OCI-LY7 (cell line): ENCODE data around the gene UQCRHL. TPM values are rescaled to one million over a fixed set of nuclear protein-coding genes. Genes with fewer than 3 reads are reported as not detected.

Experiments used
- BruUV-seq: library from RNA; stranded (reverse); fragments of 400-500 nt; replicated peaks from 2 replicates; lab custom pipeline; 2021; lab: Mats Ljungman, UMichigan
- CTCF ChIA-PET: fragments of 300-600 bp; sonication (Branson Sonifier 250); formaldehyde crosslinking; loops from one replicate; lab custom pipeline; 2022; ENCODE audit warnings: antibody characterized with exemption; ENCODE audit not compliant: unreplicated experiment; lab: Charles Lee
- POLR2A ChIA-PET: fragments of 300-600 bp; sonication (Branson Sonifier 250); formaldehyde crosslinking; loops from one replicate; lab custom pipeline; 2022; ENCODE audit warnings: antibody characterized with exemption; lab: Charles Lee
- DNase-seq: peaks from one replicate; pipeline ENCODE4 v3.0.0-alpha.2; 2015; ENCODE audit warnings: low spot score
- H2AFZ ChIP-seq: fragments of 200-600 bp; sonication (generic), shearing (Covaris generic); 2 replicates; pipeline ENCODE4 v1.6.1; 2014; ENCODE audit warnings: mild to moderate bottlenecking, antibody characterized with exemption, low read length, moderate library complexity
- H3K27ac ChIP-seq: fragments of 200-600 bp; sonication (generic); 2 replicates; pipeline ENCODE4 v1.5.1; 2014; ENCODE audit warnings: mixed run types, low read depth, mild to moderate bottlenecking, moderate library complexity, low read length, inconsistent platforms; ENCODE audit not compliant: poor library complexity, severe bottlenecking
- H3K36me3 ChIP-seq: fragments of 200-600 bp; sonication (generic); 2 replicates; pipeline ENCODE4 v1.6.1; 2014; ENCODE audit warnings: mild to moderate bottlenecking, antibody characterized with exemption, low read length, moderate library complexity, mixed read lengths; ENCODE audit not compliant: insufficient read depth
- H3K4me1 ChIP-seq: fragments of 200-600 bp; sonication (generic); 2 replicates; pipeline ENCODE4 v1.5.1; 2014; ENCODE audit warnings: mild to moderate bottlenecking, low read length; ENCODE audit not compliant: insufficient read depth, poor library complexity, severe bottlenecking
- H3K4me2 ChIP-seq: fragments of 200-600 bp; sonication (generic); 2 replicates; pipeline ENCODE4 v1.6.1; 2014; ENCODE audit warnings: mild to moderate bottlenecking, low read length
- H3K4me3 ChIP-seq: fragments of 200-600 bp; sonication (generic); 2 replicates; pipeline ENCODE4 v1.5.1; 2014; ENCODE audit warnings: mild to moderate bottlenecking, low read depth, low read length; ENCODE audit not compliant: poor library complexity, severe bottlenecking
- H3K79me2 ChIP-seq: fragments of 200-600 bp; sonication (generic); 2 replicates; pipeline ENCODE4 v1.6.1; 2016; ENCODE audit warnings: low read depth, mild to moderate bottlenecking, low read length, moderate library complexity, mixed read lengths; ENCODE audit not compliant: insufficient read depth
- H3K9me2 ChIP-seq: fragments of 200-600 bp; sonication (generic); 2 replicates; pipeline ENCODE4 v1.6.1; 2016; ENCODE audit warnings: mild to moderate bottlenecking, low read length, mixed read lengths; ENCODE audit not compliant: insufficient read depth
- H3K9me3 ChIP-seq: fragments of 200-600 bp; sonication (generic); 2 replicates; pipeline ENCODE4 v1.6.1; 2014; ENCODE audit warnings: mild to moderate bottlenecking, mixed run types, low read length, mixed read lengths
- H4K20me1 ChIP-seq: fragments of 200-600 bp; sonication (generic); 2 replicates; pipeline ENCODE4 v1.6.1; 2014; ENCODE audit warnings: mild to moderate bottlenecking, antibody characterized with exemption, low read length, moderate library complexity, mixed read lengths; ENCODE audit not compliant: insufficient read depth
- EZH2phosphoT487 ChIP-seq: fragments of 200-600 bp; sonication (generic); IDR thresholded peaks from 2 replicates; pipeline ENCODE4 v1.6.1; 2018; ENCODE audit warnings: low read depth, borderline replicate concordance, mild to moderate bottlenecking, mixed run types, antibody characterized with exemption, low read length, moderate library complexity, mixed read lengths
- intact Hi-C: fragments of 100-400 bp; cut with micrococcal nuclease; formaldehyde crosslinking; loops from one replicate; pipeline ENCODE4 v1.10.0; 2022; ENCODE audit not compliant: unreplicated experiment
- total RNA-seq, 2 experiments: library from RNA; depleted of rRNA in 1 of 2; stranded (reverse); fragments of >200 nt in 1 of 2; shearing (Covaris generic) in 1 of 2; gene quantifications; 2 replicates each; pipeline ENCODE4 v1.2.3, GENCODE V29; 2014 to 2022
- TF ChIP-seq, protein P1 (sequence below): fragments of 200-600 bp; sonication (generic); conservative IDR thresholded peaks from 2 replicates; pipeline ENCODE4 v1.5.1; 2014; ENCODE audit warnings: mild to moderate bottlenecking, antibody characterized with exemption, low read length, moderate library complexity, mixed read lengths

The UQCRHL gene
- total RNA-seq, 2 experiments from 2014 or later, result 2.4 to 12.4 TPM

DNA sequence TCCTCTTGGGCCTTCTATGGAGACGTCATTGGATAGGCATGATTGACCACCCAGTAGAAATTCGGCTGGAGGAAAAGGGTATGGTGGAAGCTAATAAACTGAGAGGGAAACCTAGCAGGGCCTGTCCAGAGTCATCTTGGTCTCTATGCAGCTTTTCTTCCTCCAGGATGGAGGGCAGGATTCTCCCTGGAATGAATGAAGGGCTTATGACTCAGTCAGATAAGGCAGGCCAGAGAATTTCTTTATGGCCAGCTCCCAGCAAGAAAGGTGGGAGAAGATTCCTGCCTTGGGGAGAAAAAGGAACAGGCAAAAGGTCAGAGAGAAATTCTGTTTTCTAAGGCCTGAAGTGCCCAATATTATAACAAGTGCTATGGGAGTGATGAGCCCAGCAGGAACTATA lies 31.7 kb downstream of the UQCRHL start:
- H3K27ac ChIP-seq, result no peak overlapping the region
- no TSS peak for BruUV-seq
- no peak overlapping the region for H3K4me2 ChIP-seq
- H3K9me3 ChIP-seq, result no peaks in the 10 kb centered on the region
- CTCF ChIA-PET, result no interaction called here
- H3K79me2 ChIP-seq, result no peaks in the 10 kb centered on the region
- no peaks in the 10 kb centered on the region for H3K9me2 ChIP-seq
- H3K36me3 ChIP-seq, result no peaks in the 10 kb centered on the region
- no peaks in the 10 kb centered on the region for H3K4me1 ChIP-seq
- no peak overlapping the region for H3K4me3 ChIP-seq
- no peak overlapping the region for H2AFZ ChIP-seq
- TF ChIP-seq, protein P1, sequence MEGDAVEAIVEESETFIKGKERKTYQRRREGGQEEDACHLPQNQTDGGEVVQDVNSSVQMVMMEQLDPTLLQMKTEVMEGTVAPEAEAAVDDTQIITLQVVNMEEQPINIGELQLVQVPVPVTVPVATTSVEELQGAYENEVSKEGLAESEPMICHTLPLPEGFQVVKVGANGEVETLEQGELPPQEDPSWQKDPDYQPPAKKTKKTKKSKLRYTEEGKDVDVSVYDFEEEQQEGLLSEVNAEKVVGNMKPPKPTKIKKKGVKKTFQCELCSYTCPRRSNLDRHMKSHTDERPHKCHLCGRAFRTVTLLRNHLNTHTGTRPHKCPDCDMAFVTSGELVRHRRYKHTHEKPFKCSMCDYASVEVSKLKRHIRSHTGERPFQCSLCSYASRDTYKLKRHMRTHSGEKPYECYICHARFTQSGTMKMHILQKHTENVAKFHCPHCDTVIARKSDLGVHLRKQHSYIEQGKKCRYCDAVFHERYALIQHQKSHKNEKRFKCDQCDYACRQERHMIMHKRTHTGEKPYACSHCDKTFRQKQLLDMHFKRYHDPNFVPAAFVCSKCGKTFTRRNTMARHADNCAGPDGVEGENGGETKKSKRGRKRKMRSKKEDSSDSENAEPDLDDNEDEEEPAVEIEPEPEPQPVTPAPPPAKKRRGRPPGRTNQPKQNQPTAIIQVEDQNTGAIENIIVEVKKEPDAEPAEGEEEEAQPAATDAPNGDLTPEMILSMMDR, result no peak
- TF ChIP-seq EZH2phosphoT487, result no peak
- POLR2A ChIA-PET, result interaction anchor here (0.5 to 0.6 kb wide), 2 partner anchors 96 to 482 kb away, joined by 3 to 4 read pairs; no protein-coding TSS in a partner anchor
- no peaks in the 10 kb centered on the region for H4K20me1 ChIP-seq
- no peak for DNase-seq
- intact Hi-C loops, result no loop called here

DNA sequence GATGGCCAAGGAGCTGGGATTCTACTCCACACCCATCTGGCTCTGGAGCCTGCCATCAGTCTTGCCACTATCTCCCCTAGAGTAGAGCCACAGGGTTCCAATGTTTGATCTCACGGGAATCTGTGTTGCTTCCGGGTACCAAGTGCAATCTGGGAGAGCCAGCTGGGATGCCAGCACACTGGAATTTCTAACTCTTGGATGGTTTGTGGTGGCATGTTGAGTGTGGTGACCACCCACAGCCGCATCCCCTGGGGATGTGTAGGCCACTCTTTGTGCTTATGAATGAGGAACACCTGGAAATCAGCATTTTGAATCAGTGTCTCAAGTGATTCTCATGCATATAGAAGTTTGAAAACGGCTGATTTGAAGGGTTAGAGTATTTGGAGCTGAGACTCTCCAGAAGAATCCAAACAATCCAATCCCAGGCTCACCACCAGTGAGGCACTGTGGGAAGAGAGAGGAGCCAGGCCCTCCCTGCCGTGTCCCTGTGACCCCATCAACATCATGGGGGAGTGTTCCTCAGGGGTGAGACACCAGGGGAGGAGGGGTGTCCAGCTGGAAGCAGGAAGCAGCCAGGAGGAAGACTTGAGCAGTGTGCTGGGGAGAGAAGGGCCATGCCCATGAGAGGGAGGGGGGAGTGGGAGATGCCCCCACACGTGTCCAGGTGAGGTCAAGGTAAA lies 35.5 kb downstream of the UQCRHL start:
- DNase-seq, result no peak
- TF ChIP-seq, protein P1, result no peak
- TF ChIP-seq EZH2phosphoT487, result no peak
- Histone ChIP-seq H2AFZ (no peak overlapping the region), H3K9me3 (no peaks in the 10 kb centered on the region), H3K4me3 (no peak overlapping the region), H3K36me3 (no peaks in the 10 kb centered on the region), H4K20me1 (no peaks in the 10 kb centered on the region), H3K4me2 (no peak overlapping the region), H3K27ac (no peak overlapping the region), H3K4me1 (no peaks in the 10 kb centered on the region), H3K9me2 (no peaks in the 10 kb centered on the region), H3K79me2 (no peaks in the 10 kb centered on the region)
- ChIA-PET CTCF (no interaction called here), POLR2A (interaction anchor here (0.5 to 0.7 kb wide), 5 partner anchors 18 to 192 kb away, joined by 3 to 5 read pairs (median 4); no protein-coding TSS in a partner anchor)
- BruUV-seq, result no TSS peak
- intact Hi-C loops, result no loop called here

DNA sequence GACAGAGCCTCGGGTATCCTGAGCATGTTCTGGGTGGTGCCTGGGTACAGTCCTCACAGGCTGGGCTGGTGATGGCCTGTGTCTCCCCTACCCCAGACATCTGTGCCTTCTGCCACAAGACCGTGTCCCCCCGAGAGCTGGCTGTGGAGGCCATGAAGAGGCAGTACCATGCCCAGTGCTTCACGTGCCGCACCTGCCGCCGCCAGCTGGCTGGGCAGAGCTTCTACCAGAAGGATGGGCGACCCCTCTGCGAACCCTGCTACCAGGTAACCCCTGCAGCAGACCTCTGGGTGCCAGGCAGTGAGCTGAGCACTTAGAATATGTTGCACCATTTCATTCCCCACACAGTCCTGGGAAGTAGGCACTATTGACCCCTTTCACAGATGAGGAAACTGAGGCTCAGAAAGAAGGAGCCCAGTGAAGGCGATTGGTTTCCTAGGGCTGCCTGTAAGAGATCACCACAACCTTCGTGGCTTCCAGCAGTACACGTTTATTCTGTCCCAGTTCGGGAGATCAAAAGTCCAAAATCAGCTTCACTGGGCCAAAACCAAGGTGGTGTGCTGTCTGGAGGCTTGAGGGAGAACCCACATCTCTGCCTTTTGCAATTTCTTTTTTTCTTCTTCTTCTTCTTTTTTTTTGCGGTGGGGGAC lies 37.0 kb downstream of the UQCRHL start:
- Histone ChIP-seq H2AFZ (no peak overlapping the region), H3K4me2 (no peak overlapping the region), H4K20me1 (no peaks in the 10 kb centered on the region), H3K9me3 (no peaks in the 10 kb centered on the region), H3K4me3 (no peak overlapping the region), H3K79me2 (no peaks in the 10 kb centered on the region), H3K36me3 (no peaks in the 10 kb centered on the region), H3K4me1 (peaks cover 4% of the 10 kb centered on the region), H3K9me2 (no peaks in the 10 kb centered on the region), H3K27ac (no peak overlapping the region)
- no peak for TF ChIP-seq EZH2phosphoT487
- TF ChIP-seq, protein P1, result no peak
- POLR2A ChIA-PET, result no interaction called here
- CTCF ChIA-PET, result interaction anchor here (0.6 kb wide), 1 partner anchor 37 kb away, joined by 3 read pairs; no protein-coding TSS in a partner anchor
- BruUV-seq, result no TSS peak
- intact Hi-C loops, result no loop called here
- DNase-seq, result no peak
